Renal pelvis (tissue), 4 donors: ENCODE measurements around the gene RASA2. TPM values are rescaled to one million over a fixed set of nuclear protein-coding genes. Genes with fewer than 3 reads are reported as not detected.
"Not testable (repeated sequence)": the region's sequence is repeated elsewhere in the genome, so short reads cannot be mapped to it uniquely, and the experiment has no call there.

Source experiments
- DNase-seq: peaks from one replicate; pipeline ENCODE4 v3.0.0-alpha.2; 2013
- polyA plus RNA-seq, 3 donors: library from polyadenylated mRNA; unstranded; fragments of 120-200 nt; gene quantifications; one replicate each; pipeline ENCODE4 v1.2.1, GENCODE V29; 2013; ENCODE audit not compliant: insufficient read length in 3 of 3

The RASA2 gene
- polyA plus RNA-seq, 3 donors: 17.4 to 26.0 (median 24.0) TPM

DNA sequence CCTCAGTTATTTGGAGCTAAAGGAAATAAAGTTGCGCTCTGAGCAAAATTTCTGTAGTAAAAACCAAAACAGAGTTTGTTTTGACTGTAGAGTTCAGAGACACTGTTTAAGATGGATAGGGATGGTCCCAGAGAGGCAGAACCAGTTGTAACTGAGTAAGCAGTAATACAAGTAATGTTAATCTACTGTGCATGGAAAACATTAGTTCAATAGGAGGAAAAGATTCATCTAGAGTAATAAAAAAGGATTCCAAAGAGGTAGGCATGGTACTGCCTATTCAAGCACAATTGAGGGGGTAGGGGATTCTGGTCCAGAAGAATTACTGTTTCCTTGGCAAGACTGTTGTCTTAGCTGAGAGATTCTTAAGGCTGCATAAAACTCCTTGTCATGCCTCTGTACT, 77.4 kb downstream of the RASA2 start:
- DNase-seq: no peak

- DNase-seq: no peak
Measured at GRCh38 chr3:141570068-141570467, 83.2 kb downstream of the RASA2 start.

DNA sequence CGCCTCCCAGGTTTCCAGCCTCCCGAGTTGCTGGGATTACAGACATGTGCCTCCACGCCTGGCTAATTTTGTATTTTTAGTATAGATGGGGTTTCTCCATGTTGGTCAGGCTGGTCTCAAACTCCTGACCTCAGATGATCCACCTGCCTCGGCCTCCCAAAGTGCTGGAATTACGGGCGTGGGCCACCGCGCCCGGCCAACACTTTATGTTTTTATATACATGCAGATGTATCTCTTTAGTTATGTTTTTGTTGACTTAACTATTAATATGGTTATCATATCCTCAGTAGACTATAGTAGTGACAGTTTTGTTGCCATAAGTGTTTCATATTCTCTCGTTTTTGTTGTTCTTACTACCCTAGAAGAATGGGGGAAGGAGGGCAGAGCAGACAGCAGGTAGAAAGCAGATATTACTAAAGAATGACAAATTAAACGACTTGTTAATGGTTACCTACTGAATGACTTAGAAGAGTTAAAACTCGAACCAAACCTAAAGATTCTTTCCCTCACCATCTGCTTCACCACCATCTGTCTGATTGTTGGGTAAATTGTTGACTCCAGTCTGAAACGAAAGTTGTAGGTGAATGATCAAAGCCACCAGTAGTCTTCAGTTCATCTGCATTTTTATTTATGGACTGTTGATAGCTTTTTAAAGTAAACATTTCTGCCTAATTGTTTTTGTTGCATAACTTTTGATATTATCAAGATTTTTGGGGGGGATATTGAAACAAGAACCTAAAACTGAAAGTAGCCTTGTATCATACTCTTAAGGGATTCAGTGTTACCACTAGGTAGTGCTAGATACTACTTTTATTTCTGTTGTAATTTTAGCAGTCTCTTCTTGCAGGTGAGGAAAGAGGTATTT, 89.3 kb downstream of the RASA2 start:
- no peak for DNase-seq

GRCh38 chr3:141576744-141577052, 89.9 kb downstream of the RASA2 start:
- DNase-seq: no peak

DNA sequence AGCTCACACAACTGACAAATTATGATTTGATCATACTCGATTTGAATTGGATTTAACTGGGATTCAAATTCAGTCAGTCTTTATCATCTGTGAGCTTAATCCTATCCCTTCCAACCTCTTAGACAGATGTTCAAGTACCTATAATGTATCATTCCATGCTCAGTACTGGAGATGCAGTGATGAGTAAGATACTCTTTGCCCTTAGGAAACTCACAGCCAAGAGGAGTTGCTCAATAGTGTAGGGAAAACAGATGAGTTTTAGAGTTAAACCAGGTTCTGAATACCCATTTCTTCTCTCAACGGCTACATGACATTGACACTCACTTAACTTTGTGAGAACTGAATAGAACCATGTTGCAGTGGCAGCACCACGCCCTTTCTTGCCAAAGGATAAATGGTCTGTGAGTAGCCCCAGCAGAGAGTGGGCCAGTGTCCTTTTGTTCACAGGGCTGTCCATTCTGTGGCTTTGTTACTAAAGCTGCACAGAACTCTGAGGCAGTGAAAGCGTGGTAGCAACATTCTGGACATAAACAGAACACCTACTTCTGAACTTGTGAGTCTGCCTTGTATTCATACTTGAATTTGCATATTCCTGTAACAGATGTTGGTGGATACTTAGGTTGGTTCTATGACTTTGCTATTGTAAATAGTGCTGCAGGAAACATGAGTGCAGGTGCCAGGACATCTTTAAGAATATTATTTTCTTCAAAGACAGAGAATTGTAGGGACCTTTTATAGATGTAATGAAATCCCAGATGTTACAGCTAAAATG, 91.6 kb downstream of the RASA2 start:
- no peak for DNase-seq

DNA sequence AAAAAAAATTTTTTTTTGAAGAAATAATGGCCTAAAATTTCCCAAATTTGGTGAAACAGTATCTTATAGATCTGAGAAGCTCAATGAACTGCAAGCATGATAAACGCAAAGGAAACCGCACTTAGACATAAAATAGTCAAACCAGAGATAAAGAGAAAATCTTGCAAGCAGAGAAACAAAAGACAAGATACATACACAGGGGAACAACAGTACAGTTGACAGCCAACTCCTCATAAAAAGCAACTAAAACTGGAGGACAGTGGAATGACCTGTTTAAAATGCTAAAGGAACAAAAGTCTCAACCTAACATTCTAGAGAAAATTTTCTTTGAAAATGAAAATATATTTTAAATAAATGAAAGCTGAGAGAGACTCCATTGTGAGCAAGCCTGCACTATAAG, 107.5 kb downstream of the RASA2 start:
- DNase-seq: no peak

GRCh38 chr3:141597931-141598330, 111.1 kb downstream of the RASA2 start:
- DNase-seq: no peak

GRCh38 chr3:141600331-141600730, 113.5 kb downstream of the RASA2 start:
- DNase-seq: no peak

DNA sequence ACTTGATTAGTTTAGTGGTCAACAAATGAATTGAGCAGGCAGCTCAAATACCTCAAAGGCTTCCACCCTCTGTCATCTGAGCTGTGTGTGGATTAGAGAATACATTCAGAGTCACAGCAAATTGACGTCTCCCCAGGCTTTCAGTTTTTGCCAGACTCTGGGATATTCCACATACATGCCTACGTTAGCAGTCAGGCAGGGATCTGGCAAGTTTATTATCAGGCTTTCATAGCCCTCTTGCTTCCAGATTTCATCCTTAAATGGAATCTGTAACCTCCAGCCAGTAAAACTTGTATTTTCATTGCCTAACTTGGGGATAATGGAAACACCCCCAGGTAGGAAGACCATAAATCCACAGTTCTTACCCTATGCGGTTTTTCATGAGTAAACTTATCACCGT, 115.9 kb downstream of the RASA2 start:
- no peak for DNase-seq

DNA sequence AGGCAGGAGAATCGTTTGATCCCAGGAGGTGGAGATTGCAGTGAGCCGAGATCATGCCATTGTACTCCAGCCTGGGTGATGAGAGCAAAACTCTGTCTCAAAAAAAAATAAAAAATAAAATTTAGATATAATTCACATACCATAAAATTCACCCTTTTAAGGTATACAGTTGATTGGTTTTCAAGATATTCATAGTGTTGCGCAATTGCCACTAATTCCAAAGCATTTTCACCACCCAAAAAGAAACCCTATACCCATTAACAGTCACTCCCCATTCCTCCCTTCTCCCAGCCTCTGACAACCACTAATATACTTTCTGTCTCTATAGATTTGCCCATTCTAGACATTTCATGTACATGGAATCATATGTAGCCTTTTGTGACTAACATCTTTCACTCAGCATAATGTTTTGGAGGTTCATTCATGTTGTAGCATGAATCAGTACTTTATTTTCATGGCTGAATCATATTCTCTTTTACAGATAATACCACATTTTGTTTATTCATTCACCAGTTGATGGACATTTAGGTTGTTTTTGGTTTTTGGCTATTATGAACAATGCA, 116.7 kb downstream of the RASA2 start:
- no peak for DNase-seq

GRCh38 chr3:141605883-141606282, 119.1 kb downstream of the RASA2 start:
- no peak for DNase-seq

- no peak for DNase-seq
Measured at GRCh38 chr3:141608438-141608837, 121.6 kb downstream of the RASA2 start.

GRCh38 chr3:141610939-141611338, 124.1 kb downstream of the RASA2 start:
- DNase-seq: no peak

DNA sequence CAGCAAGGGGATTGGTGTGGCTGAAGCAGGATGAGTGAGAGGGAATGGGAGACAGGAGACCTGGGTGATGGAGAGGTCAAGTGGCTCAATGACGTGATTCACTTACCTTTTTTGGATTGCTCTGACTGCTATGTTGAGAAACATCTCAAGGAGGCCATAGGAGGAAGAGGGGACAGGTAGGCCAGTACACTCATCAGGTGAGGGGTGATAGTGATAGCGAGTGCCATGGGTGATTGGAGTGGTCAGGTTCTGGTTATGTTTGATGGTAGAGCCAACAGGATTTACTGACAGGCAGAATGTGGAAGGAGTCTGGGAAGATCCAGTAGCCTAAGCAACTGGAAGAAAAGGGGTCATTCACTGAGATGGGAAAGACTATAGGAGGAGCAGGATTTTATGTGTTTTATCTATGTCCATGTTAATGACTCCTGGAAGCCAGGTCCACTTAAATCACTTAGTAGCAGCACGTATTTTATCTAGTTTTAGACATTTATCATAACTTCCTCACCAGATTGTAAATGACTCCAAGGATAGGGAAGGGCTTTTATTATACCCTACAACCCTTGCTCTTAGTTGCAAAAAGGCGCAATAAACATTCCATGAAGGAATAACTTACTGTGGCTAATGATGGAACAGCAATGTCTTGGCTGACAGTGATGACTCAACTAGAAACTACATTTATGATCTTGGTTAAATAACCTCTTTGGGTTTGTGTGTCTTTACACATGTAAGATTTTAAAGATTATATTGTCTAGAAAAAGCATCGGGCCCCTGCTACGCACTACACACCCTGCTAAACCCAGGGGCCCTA, 131.5 kb downstream of the RASA2 start:
- DNase-seq: no peak

GRCh38 chr3:141618938-141619337, 132.1 kb downstream of the RASA2 start:
- no peak for DNase-seq

DNA sequence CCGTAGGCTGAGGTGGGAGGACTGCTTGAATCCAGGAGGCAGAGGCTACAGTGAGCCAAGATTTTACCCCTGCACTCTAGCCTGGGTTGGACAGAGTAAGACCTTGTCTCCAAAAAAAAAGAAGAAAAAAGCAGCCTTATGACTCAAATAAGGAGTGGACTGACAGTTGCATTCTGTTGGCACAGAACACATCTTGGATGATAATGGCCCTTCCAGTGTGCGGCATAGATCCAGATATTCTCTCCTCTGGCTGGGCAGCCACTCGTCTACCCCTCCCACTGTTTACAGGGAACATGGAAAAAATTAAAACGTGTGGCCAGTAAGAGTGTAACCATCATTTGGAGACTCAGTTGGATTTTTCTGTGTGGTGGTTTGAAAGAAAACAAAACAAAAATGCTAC, 132.6 kb downstream of the RASA2 start:
- DNase-seq: no peak

DNA sequence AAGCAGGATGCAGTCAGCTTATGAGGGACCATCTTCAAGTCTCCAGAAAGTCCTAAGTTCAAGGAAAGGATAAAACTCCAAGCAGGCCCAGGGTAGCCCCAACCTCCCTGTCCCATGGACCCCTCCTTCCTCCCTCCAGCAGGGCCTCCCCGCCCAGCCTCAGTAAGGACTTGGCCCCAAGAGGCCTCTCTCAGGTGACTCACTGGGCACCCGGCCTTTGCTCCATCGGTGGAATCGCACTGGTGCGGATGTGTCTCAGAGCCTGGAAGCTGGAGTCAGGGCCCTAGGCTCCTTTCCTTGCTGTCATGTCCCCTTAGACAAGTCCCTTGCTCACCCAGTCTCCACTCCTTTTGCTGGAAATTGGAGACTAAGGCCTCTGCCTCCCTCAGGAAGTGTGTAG, 136.9 kb downstream of the RASA2 start:
- no peak for DNase-seq

- no peak for DNase-seq
Measured at GRCh38 chr3:141625506-141625905, 138.7 kb downstream of the RASA2 start.

GRCh38 chr3:141628334-141628733, 141.5 kb downstream of the RASA2 start:
- DNase-seq: not testable (repeated sequence)

- DNase-seq: not testable (repeated sequence)
Measured at GRCh38 chr3:141628868-141629441, 142.1 kb downstream of the RASA2 start.

GRCh38 chr3:141629976-141630375, 143.1 kb downstream of the RASA2 start:
- DNase-seq: no peak
